Left ventricle myocardium inferior (tissue), 1 donor: ENCODE data around the gene DOCK4. TPM values are rescaled to one million over a fixed set of nuclear protein-coding genes. Genes with fewer than 3 reads are reported as not detected.

Experiments used
- DNase-seq: peaks from one replicate; pipeline ENCODE4 v3.0.0-alpha.2; 2020
- H3K27ac ChIP-seq: fragments of 200-600 bp; replicated peaks from 2 replicates; pipeline ENCODE4 v1.8.0; 2021
- H3K27me3 ChIP-seq: fragments of 200-600 bp; 2 replicates; pipeline ENCODE4 v1.8.0; 2021; ENCODE audit warnings: low read depth
- H3K36me3 ChIP-seq: fragments of 200-600 bp; 2 replicates; pipeline ENCODE4 v1.8.0; 2021
- H3K4me1 ChIP-seq: fragments of 200-600 bp; 2 replicates; pipeline ENCODE4 v1.8.0; 2021
- H3K4me3 ChIP-seq: fragments of 200-600 bp; 2 replicates; pipeline ENCODE4 v1.8.0; 2021; ENCODE audit warnings: mild to moderate bottlenecking, moderate library complexity
- H3K9me3 ChIP-seq: fragments of 200-600 bp; replicated peaks from 2 replicates; pipeline ENCODE4 v1.8.0; 2021
- intact Hi-C: fragments of 100-400 bp; cut with micrococcal nuclease; formaldehyde crosslinking; loops from one replicate; pipeline ENCODE4 v1.11.0; 2022
- total RNA-seq: library from RNA; stranded (reverse); fragmentation: NEBNext Ultra II Directional; extraction: Animal tissue kit (Norgen Biotek cat#: 25700); gene quantifications from one replicate; pipeline ENCODE4 v1.2.1, GENCODE V29; 2021
- TF ChIP-seq, protein P1 (sequence below): fragments of 200-600 bp; IDR thresholded peaks from 2 replicates; pipeline ENCODE4 v1.8.0; 2021; ENCODE audit warnings: antibody characterized with exemption, mild to moderate bottlenecking, borderline replicate concordance
- donor health status: DM: no; HTN: yes; CAD: no; lungs with severe emphysema.

The DOCK4 gene
- total RNA-seq, 1 donor from 2014 or later, result 15.2 TPM

- intact Hi-C loops, result no loop called here
- peaks cover 66% of the 10 kb centered on the region for H3K36me3 ChIP-seq
- DNase-seq, result no peak
These were observed 469.7 kb downstream of the DOCK4 start for GRCh38 chr7:111736552-111736874.

GRCh38 chr7:111735661-111736551, 470.3 kb downstream of the DOCK4 start:
- intact Hi-C loops, result no loop called here
- no peak for DNase-seq
- TF ChIP-seq, protein P1, sequence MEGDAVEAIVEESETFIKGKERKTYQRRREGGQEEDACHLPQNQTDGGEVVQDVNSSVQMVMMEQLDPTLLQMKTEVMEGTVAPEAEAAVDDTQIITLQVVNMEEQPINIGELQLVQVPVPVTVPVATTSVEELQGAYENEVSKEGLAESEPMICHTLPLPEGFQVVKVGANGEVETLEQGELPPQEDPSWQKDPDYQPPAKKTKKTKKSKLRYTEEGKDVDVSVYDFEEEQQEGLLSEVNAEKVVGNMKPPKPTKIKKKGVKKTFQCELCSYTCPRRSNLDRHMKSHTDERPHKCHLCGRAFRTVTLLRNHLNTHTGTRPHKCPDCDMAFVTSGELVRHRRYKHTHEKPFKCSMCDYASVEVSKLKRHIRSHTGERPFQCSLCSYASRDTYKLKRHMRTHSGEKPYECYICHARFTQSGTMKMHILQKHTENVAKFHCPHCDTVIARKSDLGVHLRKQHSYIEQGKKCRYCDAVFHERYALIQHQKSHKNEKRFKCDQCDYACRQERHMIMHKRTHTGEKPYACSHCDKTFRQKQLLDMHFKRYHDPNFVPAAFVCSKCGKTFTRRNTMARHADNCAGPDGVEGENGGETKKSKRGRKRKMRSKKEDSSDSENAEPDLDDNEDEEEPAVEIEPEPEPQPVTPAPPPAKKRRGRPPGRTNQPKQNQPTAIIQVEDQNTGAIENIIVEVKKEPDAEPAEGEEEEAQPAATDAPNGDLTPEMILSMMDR, result peak; percentile 90
- Histone ChIP-seq H3K36me3 (peaks cover 60% of the 10 kb centered on the region), H3K27me3 (no peaks in the 10 kb centered on the region), H3K27ac (peak overlapping the region; percentile 14), H3K9me3 (no peaks in the 10 kb centered on the region), H3K4me3 (no peak overlapping the region), H3K4me1 (peaks cover 18% of the 10 kb centered on the region)

More at GRCh38 chr7:111736552-111736874, 469.7 kb downstream of the DOCK4 start:
- no peak overlapping the region for H3K27ac ChIP-seq
- TF ChIP-seq, protein P1, result no peak
- no peaks in the 10 kb centered on the region for H3K9me3 ChIP-seq
- H3K4me3 ChIP-seq, result no peak overlapping the region
- H3K27me3 ChIP-seq, result no peaks in the 10 kb centered on the region
- H3K4me1 ChIP-seq, result peaks cover 18% of the 10 kb centered on the region

- no peak overlapping the region for H3K4me3 ChIP-seq
- peaks cover 18% of the 10 kb centered on the region for H3K4me1 ChIP-seq
- TF ChIP-seq, protein P1, result no peak
- no peaks in the 10 kb centered on the region for H3K9me3 ChIP-seq
- DNase-seq, result no peak
- peaks cover 58% of the 10 kb centered on the region for H3K36me3 ChIP-seq
- intact Hi-C loops, result no loop called here
- H3K27me3 ChIP-seq, result no peaks in the 10 kb centered on the region
- peak overlapping the region; percentile 14 for H3K27ac ChIP-seq
These were observed 471.1 kb downstream of the DOCK4 start for GRCh38 chr7:111734954-111735660.

- intact Hi-C loops, result no loop called here
These were observed 473.3 kb downstream of the DOCK4 start for GRCh38 chr7:111732923-111733322.

GRCh38 chr7:111730476-111731300, 475.5 kb downstream of the DOCK4 start:
- Histone ChIP-seq H3K4me1 (peaks cover 11% of the 10 kb centered on the region), H3K9me3 (no peaks in the 10 kb centered on the region), H3K27ac (no peak overlapping the region), H3K27me3 (no peaks in the 10 kb centered on the region), H3K4me3 (no peak overlapping the region), H3K36me3 (peaks cover 52% of the 10 kb centered on the region)
- intact Hi-C loops, result no loop called here
- TF ChIP-seq, protein P1, result peak; percentile 45
- DNase-seq, result no peak

More at GRCh38 chr7:111732923-111733322, 473.3 kb downstream of the DOCK4 start:
- Histone ChIP-seq H3K27ac (no peak overlapping the region), H3K9me3 (no peaks in the 10 kb centered on the region), H3K4me1 (peaks cover 18% of the 10 kb centered on the region), H3K4me3 (no peak overlapping the region), H3K36me3 (peaks cover 48% of the 10 kb centered on the region), H3K27me3 (no peaks in the 10 kb centered on the region)
- DNase-seq, result no peak
- TF ChIP-seq, protein P1, result no peak
